NT2/D1 (cell line): Measurements from ENCODE around the gene SRRM4.

Source experiments
- SUZ12 ChIP-seq: IDR thresholded peaks from 2 replicates; pipeline ENCODE4 v1.6.1; 2011; ENCODE audit not compliant: insufficient read length, insufficient read depth; ENCODE audit errors: extremely low read depth
- YY1 ChIP-seq: IDR thresholded peaks from 2 replicates; pipeline ENCODE4 v1.6.1; 2011; ENCODE audit not compliant: insufficient read length, insufficient read depth
- ZNF274 ChIP-seq: IDR thresholded peaks from 2 replicates; pipeline ENCODE4 v1.6.1; 2011; ENCODE audit warnings: mild to moderate bottlenecking, low read depth, low read length

GRCh38 chr12:118960865-118961264, 20.5 kb upstream of the SRRM4 start:
- TF ChIP-seq YY1 (no peak), ZNF274 (no peak), SUZ12 (no peak)
